Heart left ventricle (tissue), 16 donors: ENCODE results near the gene NTRK3. TPM values are rescaled to one million over a fixed set of nuclear protein-coding genes. Genes with fewer than 3 reads are reported as not detected.

Source experiments
- ATAC-seq, 4 donors: fragments of 200-7000 bp; cut with Tn5 transposase; one replicate each; pipeline ENCODE4 v1.9.1; 2020 to 2022; ENCODE audit warnings: moderate library complexity in 4 of 4, mild to moderate bottlenecking in 3 of 4, moderate number of reproducible peaks in 1 of 4
- DNase-seq, 5 donors: peaks; one replicate each; pipeline ENCODE4 v3.0.0-alpha.2; 2020
- H3K27ac ChIP-seq, 12 donors: fragments of 200-600 bp; sonication (generic) in 4 of 12; one replicate each; pipeline versions ENCODE4 v1.5.0 to v1.8.0; 2016 to 2022; ENCODE audit warnings: mild to moderate bottlenecking in 2 of 12
- H3K27me3 ChIP-seq, 9 donors: fragments of 200-600 bp; sonication (generic) in 2 of 9; one replicate each; pipeline versions ENCODE4 v1.5.1 to v1.8.0; 2016 to 2022; ENCODE audit warnings: mild to moderate bottlenecking in 3 of 9
- H3K36me3 ChIP-seq, 9 donors: fragments of 200-600 bp; sonication (generic) in 2 of 9; one replicate each; pipeline versions ENCODE4 v1.5.0 to v1.8.0; 2018 to 2022; ENCODE audit warnings: mild to moderate bottlenecking in 2 of 9
- H3K4me1 ChIP-seq, 12 donors: fragments of 200-600 bp; sonication (generic) in 4 of 12; one replicate each; pipeline versions ENCODE4 v1.5.0 to v1.8.0; 2016 to 2022; ENCODE audit warnings: mild to moderate bottlenecking in 3 of 12
- H3K4me3 ChIP-seq, 12 donors: fragments of 200-600 bp; sonication (generic) in 4 of 12; one replicate each; pipeline versions ENCODE4 v1.5.0 to v1.8.0; 2017 to 2022; ENCODE audit warnings: mild to moderate bottlenecking in 9 of 12, moderate library complexity in 4 of 12
- H3K9me3 ChIP-seq, 12 donors: fragments of 200-600 bp; sonication (generic) in 4 of 12; one replicate each; pipeline versions ENCODE4 v1.5.0 to v1.8.0; 2016 to 2022; ENCODE audit warnings: mild to moderate bottlenecking in 1 of 12
- POLR2A ChIP-seq, 2 donors: fragments of 450-650 bp; IDR thresholded peaks; one replicate each; pipeline ENCODE4 v1.6.1; 2017; ENCODE audit warnings: antibody characterized with exemption in 2 of 2, mild to moderate bottlenecking in 2 of 2, moderate library complexity in 2 of 2
- WGBS, 4 donors: extraction: QIAGEN DNeasy Blood & Tissue Kit in 2 of 4; methylation state at CpG; one replicate each; pipeline versions ENCODE4 v1.1.5 to v1.1.7; 2013 to 2018; 5-methylcytosine and 5-hydroxymethylcytosine counted together
- intact Hi-C, 10 donors: fragments of 100-400 bp; cut with DNase I; formaldehyde crosslinking; loops; one replicate each; pipeline versions ENCODE4 v1.11.1 to v1.14.2; 2022
- polyA plus RNA-seq, 2 donors: library from polyadenylated mRNA; stranded (reverse); fragments of 200-250 nt; gene quantifications; one replicate each; pipeline ENCODE4 v1.2.3, GENCODE V29; 2013
- total RNA-seq, 9 donors: library from RNA; depleted of rRNA in 2 of 9; stranded (reverse); fragments of >200 nt in 2 of 9; fragmentation: NEBNext Ultra II Directional in 3 of 9; extraction: Animal tissue kit (Norgen Biotek cat#: 25700) in 3 of 9; gene quantifications; one replicate each; pipeline versions ENCODE4 v1.1.0 to v1.2.4, GENCODE V29; 2016 to 2023
- TF ChIP-seq, protein P1 (sequence below), 12 donors: fragments of 200-600 bp; sonication (generic) in 4 of 12; IDR thresholded peaks; one replicate each; pipeline versions ENCODE4 v1.5.0 to v1.8.0; 2018 to 2022; ENCODE audit warnings: antibody characterized with exemption in 12 of 12, mild to moderate bottlenecking in 5 of 12
- donor health status: ischemic (EF 13 %, LVEDD 7.1; RV severe dilation, severe dysfunction).
- donor health status: healthy with polysubstance abuse.
- donor health status: DM: no; HTN: yes; CAD: no.
- donor health status: DM: no; HTN: no; CAD: no.
- donor health status: ischemic (EF 25% LVEDD 6.9; RV normal size, moderate dysfunction).
- donor health status: ischemic (EF 25% LVEDD 5.7; RV mildly dilated, moderate dysfunction).
- donor health status: healthy.
- donor health status: DM: yes; HTN: yes; CAD: no.
- donor health status: ischemic (EF 35%, LVEDD 5.7; RV mildly dilated, moderate dysfunction).
- donor health status: nonischemic (EF 11% LVEDD 7.7; RV severe dilation, severe dysfunction).
- donor health status: DM: yes; HTN: yes; CAD: no.
- donor health status: PGD.
- donor health status: ischemic (EF 29% LVEDD 5.4; RV normal size, mild dysfunction).
- donor health status: nonischemic (EF 23%, LVEDD 6.1; RV moderate dilation, normal function).

Gene NTRK3
- total and polyA plus RNA-seq, 11 donors: 0.53 to 6.8 (median 2.0) TPM

GRCh38 chr15:88241060-88241459 lies 15.5 kb downstream of the NTRK3 start:
- intact Hi-C loops: loop anchor here in 7 of 10 donors (5.0 to 10.0 kb wide), 6 partner anchors 214 to 1616 kb away; no protein-coding TSS in a partner anchor
- Histone ChIP-seq H3K4me1 (peaks cover 0 to under 1% (median 0%) of the 10 kb centered on the region in 12 donors), H3K36me3 (no peaks in the 10 kb centered on the region), H3K27me3 (no peaks in the 10 kb centered on the region), H3K4me3 (no peak overlapping the region), H3K9me3 (peaks cover 0 to 5% (median 0%) of the 10 kb centered on the region in 12 donors), H3K27ac (no peak overlapping the region)
- TF ChIP-seq POLR2A (IDR thresholded peaks at IDR 0.05): no peak
- TF ChIP-seq, protein P1, sequence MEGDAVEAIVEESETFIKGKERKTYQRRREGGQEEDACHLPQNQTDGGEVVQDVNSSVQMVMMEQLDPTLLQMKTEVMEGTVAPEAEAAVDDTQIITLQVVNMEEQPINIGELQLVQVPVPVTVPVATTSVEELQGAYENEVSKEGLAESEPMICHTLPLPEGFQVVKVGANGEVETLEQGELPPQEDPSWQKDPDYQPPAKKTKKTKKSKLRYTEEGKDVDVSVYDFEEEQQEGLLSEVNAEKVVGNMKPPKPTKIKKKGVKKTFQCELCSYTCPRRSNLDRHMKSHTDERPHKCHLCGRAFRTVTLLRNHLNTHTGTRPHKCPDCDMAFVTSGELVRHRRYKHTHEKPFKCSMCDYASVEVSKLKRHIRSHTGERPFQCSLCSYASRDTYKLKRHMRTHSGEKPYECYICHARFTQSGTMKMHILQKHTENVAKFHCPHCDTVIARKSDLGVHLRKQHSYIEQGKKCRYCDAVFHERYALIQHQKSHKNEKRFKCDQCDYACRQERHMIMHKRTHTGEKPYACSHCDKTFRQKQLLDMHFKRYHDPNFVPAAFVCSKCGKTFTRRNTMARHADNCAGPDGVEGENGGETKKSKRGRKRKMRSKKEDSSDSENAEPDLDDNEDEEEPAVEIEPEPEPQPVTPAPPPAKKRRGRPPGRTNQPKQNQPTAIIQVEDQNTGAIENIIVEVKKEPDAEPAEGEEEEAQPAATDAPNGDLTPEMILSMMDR (IDR thresholded peaks at IDR 0.05): no peak
- ATAC-seq: no peak
- DNase-seq: no peak
- WGBS, 4 donors: 65 to 71% (median 71%) methylated on average over 5 of the region's 5 CpGs

GRCh38 chr15:88239594-88239993 lies 16.9 kb downstream of the NTRK3 start:
- Histone ChIP-seq H3K4me1 (no peaks in the 10 kb centered on the region), H3K9me3 (peaks cover 0 to 5% (median 0%) of the 10 kb centered on the region in 12 donors), H3K27me3 (no peaks in the 10 kb centered on the region), H3K27ac (no peak overlapping the region), H3K4me3 (no peak overlapping the region), H3K36me3 (no peaks in the 10 kb centered on the region)
- DNase-seq (no peak), ATAC-seq (no peak)
- WGBS, 4 donors: 82 to 86% (median 83%) methylated on average over 5 to 9 of the region's 9 CpGs
- TF ChIP-seq POLR2A (IDR thresholded peaks at IDR 0.05): no peak
- TF ChIP-seq, protein P1 (IDR thresholded peaks at IDR 0.05): no peak
- intact Hi-C loops: loop anchor here in 1 of 10 donors (10.0 kb wide), 1 partner anchor 285 kb away; no protein-coding TSS in a partner anchor

GRCh38 chr15:88238618-88239430 lies 17.7 kb downstream of the NTRK3 start:
- peak in 2 of 4 donors; percentile 16 to 29 for ATAC-seq
- whole genome bisulfite sequencing, 4 donors: 44 to 60% (median 47%) methylated on average over 8 of the region's 8 CpGs
- peaks cover 0 to 5% (median 0%) of the 10 kb centered on the region in 12 donors for H3K9me3 ChIP-seq
- no peak overlapping the region for H3K27ac ChIP-seq
- DNase-seq: no peak
- TF ChIP-seq POLR2A (IDR thresholded peaks at IDR 0.05): no peak
- TF ChIP-seq, protein P1 (IDR thresholded peaks at IDR 0.05): no peak
- H3K4me1 ChIP-seq: no peaks in the 10 kb centered on the region
- no peaks in the 10 kb centered on the region for H3K36me3 ChIP-seq
- no peak overlapping the region for H3K4me3 ChIP-seq
- no peaks in the 10 kb centered on the region for H3K27me3 ChIP-seq
- intact Hi-C loops: loop anchor here in 1 of 10 donors (10.0 kb wide), 1 partner anchor 284 kb away; no protein-coding TSS in a partner anchor

DNA sequence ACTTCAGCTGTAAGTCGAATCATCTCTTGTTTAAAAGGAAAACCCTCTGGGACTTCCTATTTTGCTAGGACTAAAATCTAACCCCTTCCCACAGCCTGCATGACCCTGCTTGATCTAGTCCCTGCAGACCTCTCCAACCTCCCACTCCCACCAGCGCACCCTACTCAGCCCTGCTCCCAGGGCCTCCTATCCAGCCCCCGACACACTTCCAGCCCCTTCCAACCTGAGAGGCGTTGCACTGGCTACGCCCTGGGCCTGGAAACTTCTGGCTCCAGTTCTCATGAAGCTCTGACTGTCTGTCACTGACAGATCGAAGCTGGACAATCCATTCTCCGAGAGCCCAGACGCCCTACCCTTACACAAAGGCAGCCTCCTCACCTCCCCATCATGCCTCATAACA lies 21.8 kb downstream of the NTRK3 start:
- H3K4me1 ChIP-seq: no peaks in the 10 kb centered on the region

More for the DNA sequence above, 21.8 kb downstream of the NTRK3 start:
- Histone ChIP-seq H3K9me3 (peaks cover 0 to 5% (median 0%) of the 10 kb centered on the region in 12 donors), H3K27me3 (peaks cover 0 to 6% (median 0%) of the 10 kb centered on the region in 9 donors), H3K4me3 (no peak overlapping the region), H3K36me3 (no peaks in the 10 kb centered on the region), H3K27ac (no peak overlapping the region)
- intact Hi-C loops: loop anchor here in 1 of 10 donors (10.0 kb wide), 1 partner anchor 280 kb away; no protein-coding TSS in a partner anchor
- ATAC-seq: peak in 1 of 4 donors; percentile 37
- 83 to 88% (median 84%) methylated on average over 8 of the region's 8 CpGs for WGBS, 4 donors
- TF ChIP-seq, protein P1 (IDR thresholded peaks at IDR 0.05): no peak
- no peak for TF ChIP-seq POLR2A (IDR thresholded peaks at IDR 0.05)
- DNase-seq: no peak
